GDM1 (cell line): ENCODE data around the gene WNT5A.
"Not testable (repeated sequence)": the region's sequence is repeated elsewhere in the genome, so short reads cannot be mapped to it uniquely, and the experiment has no call there.

Experiments
- DNase-seq: peaks from one replicate; lab custom pipeline; 2025; lab: John Stamatoyannopoulos, UW

Gene WNT5A

GRCh38 chr3:55505776-55506175, 18.7 kb upstream of the WNT5A start:
- DNase-seq = no peak

- DNase-seq = not testable (repeated sequence)
Observed at GRCh38 chr3:55505102-55505501, 18.0 kb upstream of the WNT5A start.

- DNase-seq = no peak
Observed at GRCh38 chr3:55501905-55502304, 14.8 kb upstream of the WNT5A start.

GRCh38 chr3:55500555-55501330, 13.6 kb upstream of the WNT5A start:
- no peak for DNase-seq

- no peak for DNase-seq
Observed at GRCh38 chr3:55498520-55498919, 11.4 kb upstream of the WNT5A start.

GRCh38 chr3:55497250-55497649, 10.1 kb upstream of the WNT5A start:
- DNase-seq = no peak

GRCh38 chr3:55494976-55495375, 7.9 kb upstream of the WNT5A start:
- DNase-seq = no peak

GRCh38 chr3:55492976-55493375, 5.9 kb upstream of the WNT5A start:
- no peak for DNase-seq

GRCh38 chr3:55491296-55491816, 4.2 kb upstream of the WNT5A start:
- no peak for DNase-seq

GRCh38 chr3:55490276-55490913, 3.3 kb upstream of the WNT5A start:
- DNase-seq = no peak

- no peak for DNase-seq
Observed at GRCh38 chr3:55489798-55490132, 2.7 kb upstream of the WNT5A start.

- DNase-seq = no peak
Observed at GRCh38 chr3:55488398-55489055, 1.4 kb upstream of the WNT5A start.

- no peak for DNase-seq
Observed at GRCh38 chr3:55487381-55488241, 505 bp upstream of the WNT5A start.

GRCh38 chr3:55486101-55486856, 827 bp downstream of the WNT5A start:
- no peak for DNase-seq

GRCh38 chr3:55484801-55485791, 2.0 kb downstream of the WNT5A start:
- no peak for DNase-seq

- no peak for DNase-seq
Observed at GRCh38 chr3:55484191-55484689, 2.9 kb downstream of the WNT5A start.

GRCh38 chr3:55483196-55484095, 3.7 kb downstream of the WNT5A start:
- no peak for DNase-seq

- no peak for DNase-seq
Observed at GRCh38 chr3:55482496-55483195, 4.5 kb downstream of the WNT5A start.
